HEK293 (cell line): ENCODE data around the gene ASIC4.

Experiments used
- BCL11B ChIP-seq: fragments of 450-650 bp; formaldehyde crosslinking; IDR thresholded peaks from 2 replicates; pipeline ENCODE4 v1.5.1; 2016; ENCODE audit warnings: low read depth, missing biosample characterization, missing genetic modification characterization
- GLI4 ChIP-seq: fragments of 450-650 bp; formaldehyde crosslinking; IDR thresholded peaks from 2 replicates; pipeline ENCODE4 v1.5.1; 2016; ENCODE audit warnings: missing biosample characterization, missing genetic modification characterization
- HOXC10 ChIP-seq: sonication (generic); formaldehyde crosslinking; IDR thresholded peaks from 2 replicates; pipeline ENCODE4 v1.8.1; 2023; ENCODE audit warnings: mild to moderate bottlenecking, missing genetic modification reagents
- OVOL3 ChIP-seq: fragments of 450-650 bp; formaldehyde crosslinking; IDR thresholded peaks from 2 replicates; pipeline ENCODE4 v1.5.1; 2016; ENCODE audit warnings: missing biosample characterization, missing genetic modification characterization
- REPIN1 ChIP-seq: fragments of 450-650 bp; formaldehyde crosslinking; IDR thresholded peaks from 2 replicates; pipeline ENCODE4 v1.5.1; 2017; ENCODE audit warnings: missing biosample characterization, missing genetic modification characterization, low read depth
- SCRT1 ChIP-seq: fragments of 450-650 bp; formaldehyde crosslinking; IDR thresholded peaks from 2 replicates; pipeline ENCODE4 v1.5.1; 2016; ENCODE audit warnings: missing biosample characterization, missing genetic modification characterization, borderline replicate concordance
- SP2 ChIP-seq: fragments of 450-650 bp; formaldehyde crosslinking; IDR thresholded peaks from 2 replicates; pipeline ENCODE4 v1.5.1; 2016; ENCODE audit warnings: missing biosample characterization, missing genetic modification characterization
- SP3 ChIP-seq: fragments of 450-650 bp; formaldehyde crosslinking; IDR thresholded peaks from 2 replicates; pipeline ENCODE4 v1.5.1; 2016; ENCODE audit warnings: missing biosample characterization, missing genetic modification characterization
- ZBTB7A ChIP-seq: fragments of 450-650 bp; formaldehyde crosslinking; IDR thresholded peaks from 2 replicates; pipeline ENCODE4 v1.5.1; 2016; ENCODE audit warnings: low read depth, missing biosample characterization, missing genetic modification characterization
- ZFP41 ChIP-seq: fragments of 450-650 bp; formaldehyde crosslinking; IDR thresholded peaks from 2 replicates; pipeline ENCODE4 v1.5.1; 2016; ENCODE audit warnings: missing biosample characterization, missing genetic modification characterization, borderline replicate concordance
- ZIC2 ChIP-seq: fragments of 450-650 bp; formaldehyde crosslinking; IDR thresholded peaks from 2 replicates; pipeline ENCODE4 v1.5.1; 2016; ENCODE audit warnings: missing biosample characterization, missing genetic modification characterization
- ZNF121 ChIP-seq: fragments of 450-650 bp; formaldehyde crosslinking; IDR thresholded peaks from 2 replicates; pipeline ENCODE4 v1.5.1; 2016; ENCODE audit warnings: missing biosample characterization, missing genetic modification characterization
- ZNF175 ChIP-seq: fragments of 450-650 bp; formaldehyde crosslinking; IDR thresholded peaks from 2 replicates; pipeline ENCODE4 v1.5.1; 2016; ENCODE audit warnings: missing biosample characterization, missing genetic modification characterization
- ZNF19 ChIP-seq: fragments of 450-650 bp; formaldehyde crosslinking; IDR thresholded peaks from 2 replicates; pipeline ENCODE4; 2016; ENCODE audit warnings: missing biosample characterization, missing genetic modification characterization, low read depth
- ZNF274 ChIP-seq, 2 experiments: fragments of 200-500 bp in 1 of 2; fragments of 450-650 bp in 1 of 2; sonication (Bioruptor generic) in 1 of 2; formaldehyde crosslinking in 1 of 2; IDR thresholded peaks; 2 replicates each; pipeline versions ENCODE4 v1.5.1 to v1.6.1; 2014 to 2016; ENCODE audit warnings: borderline replicate concordance in 1 of 2, inconsistent platforms in 1 of 2, low read length in 1 of 2, missing biosample characterization in 1 of 2, missing genetic modification characterization in 1 of 2
- ZNF324 ChIP-seq: fragments of 450-650 bp; formaldehyde crosslinking; IDR thresholded peaks from 2 replicates; pipeline ENCODE4 v1.5.1; 2016; ENCODE audit warnings: missing biosample characterization, missing genetic modification characterization
- ZNF366 ChIP-seq: fragments of 450-650 bp; formaldehyde crosslinking; conservative IDR thresholded peaks from 2 replicates; pipeline ENCODE4 v1.5.1; 2016; ENCODE audit warnings: missing biosample characterization, missing genetic modification characterization
- ZNF548 ChIP-seq: fragments of 450-650 bp; formaldehyde crosslinking; IDR thresholded peaks from 2 replicates; pipeline ENCODE4 v1.5.1; 2016; ENCODE audit warnings: missing biosample characterization, missing genetic modification characterization
- ZNF555 ChIP-seq: fragments of 450-650 bp; formaldehyde crosslinking; conservative IDR thresholded peaks from 2 replicates; pipeline ENCODE4 v1.5.1; 2017; ENCODE audit warnings: missing biosample characterization, mild to moderate bottlenecking, missing genetic modification characterization, inconsistent platforms
- ZNF558 ChIP-seq: fragments of 450-650 bp; formaldehyde crosslinking; IDR thresholded peaks from 2 replicates; pipeline ENCODE4 v1.5.1; 2016; ENCODE audit warnings: missing biosample characterization, missing genetic modification characterization
- ZNF830 ChIP-seq: fragments of 450-650 bp; IDR thresholded peaks from 2 replicates; pipeline ENCODE4 v1.5.0; 2018; ENCODE audit warnings: missing biosample characterization, missing genetic modification characterization, low read depth, mild to moderate bottlenecking, moderate library complexity
- ZSCAN23 ChIP-seq: fragments of 450-650 bp; formaldehyde crosslinking; IDR thresholded peaks from 2 replicates; pipeline ENCODE4 v1.5.1; 2016; ENCODE audit warnings: missing biosample characterization, missing genetic modification characterization
- TF ChIP-seq, protein P1 (sequence below): fragments of 450-650 bp; formaldehyde crosslinking; IDR thresholded peaks from 2 replicates; pipeline ENCODE4 v1.5.1; 2017; ENCODE audit warnings: missing biosample characterization, missing genetic modification characterization
- TF ChIP-seq, protein P2 (sequence below): fragments of 450-650 bp; formaldehyde crosslinking; IDR thresholded peaks from 2 replicates; pipeline ENCODE4; 2016; ENCODE audit warnings: missing biosample characterization, missing genetic modification characterization
- TF ChIP-seq, protein P3 (sequence below): fragments of 450-650 bp; formaldehyde crosslinking; IDR thresholded peaks from 2 replicates; pipeline ENCODE4 v1.5.1; 2016; ENCODE audit warnings: missing biosample characterization, missing genetic modification characterization, borderline replicate concordance
- TF ChIP-seq, protein P4 (sequence below): fragments of 450-650 bp; formaldehyde crosslinking; IDR thresholded peaks from 2 replicates; pipeline ENCODE4 v1.5.1; 2016; ENCODE audit warnings: missing biosample characterization, missing genetic modification characterization
- TF ChIP-seq, protein P5 (sequence below): fragments of 450-650 bp; formaldehyde crosslinking; IDR thresholded peaks from 2 replicates; pipeline ENCODE4 v1.5.1; 2017; ENCODE audit warnings: missing biosample characterization, mild to moderate bottlenecking, missing genetic modification characterization, moderate library complexity

Gene ASIC4

DNA sequence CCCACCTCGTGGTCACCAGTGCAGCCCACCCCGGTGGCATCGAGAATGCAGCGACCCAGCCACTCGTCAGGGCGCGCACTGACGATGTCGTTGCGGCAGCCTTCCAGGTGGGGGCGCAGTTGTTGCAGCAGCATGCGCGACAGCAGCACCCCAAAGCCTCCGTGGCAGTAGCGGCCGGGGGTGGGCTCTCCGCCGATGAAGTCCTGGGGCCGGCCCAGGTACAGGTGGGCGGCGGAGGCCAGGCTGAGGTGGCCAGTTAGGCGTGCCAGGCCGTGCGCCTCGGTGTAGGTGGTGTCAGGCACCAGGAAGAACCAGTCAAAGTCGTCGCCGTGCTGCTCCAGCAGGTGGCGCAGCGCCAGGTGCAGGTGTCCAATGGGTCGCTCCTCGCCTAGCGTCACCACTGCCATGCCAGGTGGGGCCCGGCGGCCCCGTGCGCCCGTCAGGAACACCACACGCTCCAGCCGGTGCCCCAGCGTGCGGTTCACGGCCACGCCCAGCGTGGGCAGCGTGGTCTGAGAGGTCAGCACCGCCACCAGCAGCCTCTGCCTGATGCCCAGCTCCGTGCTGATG lies 27.4 kb downstream of the ASIC4 start (continued):
- TF ChIP-seq OVOL3 (tag by site-specific recombination) (no peak), REPIN1 (tag by site-specific recombination) (no peak), SP3 (tag by site-specific recombination) (peak; percentile 35; the same call in 1 of the 2 replicates), SCRT1 (tag by site-specific recombination) (no peak), BCL11B (tag by site-specific recombination) (peak; percentile 56; the same call in 1 of the 2 replicates), ZSCAN23 (tag by site-specific recombination) (no peak), ZIC2 (tag by site-specific recombination) (0 out of 2 replicates have a peak, but pooled peaks have one; percentile 25), ZNF366 (tag by site-specific recombination) (no peak), ZNF121 (tag by site-specific recombination) (no peak), ZNF548 (tag by site-specific recombination) (no peak), ZBTB7A (peak; percentile 73), ZNF324 (tag by site-specific recombination) (peak; percentile 80), ZNF558 (tag by site-specific recombination) (no peak), SP2 (tag by site-specific recombination) (peak; percentile 63), ZNF830 (tag by site-specific recombination) (no peak), ZNF274 (IDR thresholded peaks at IDR 0.05; ENCODE audit: low read length) (no peak), ZNF274 (tag by site-specific recombination; IDR thresholded peaks at IDR 0.05; ENCODE audit: borderline replicate concordance) (no peak), HOXC10 (CRISPR knock-in tag) (no peak), ZFP41 (tag by site-specific recombination) (no peak), ZNF175 (no peak), ZNF19 (tag by site-specific recombination) (no peak), ZNF555 (tag by site-specific recombination) (no peak), GLI4 (no peak)
- TF ChIP-seq, protein P1, sequence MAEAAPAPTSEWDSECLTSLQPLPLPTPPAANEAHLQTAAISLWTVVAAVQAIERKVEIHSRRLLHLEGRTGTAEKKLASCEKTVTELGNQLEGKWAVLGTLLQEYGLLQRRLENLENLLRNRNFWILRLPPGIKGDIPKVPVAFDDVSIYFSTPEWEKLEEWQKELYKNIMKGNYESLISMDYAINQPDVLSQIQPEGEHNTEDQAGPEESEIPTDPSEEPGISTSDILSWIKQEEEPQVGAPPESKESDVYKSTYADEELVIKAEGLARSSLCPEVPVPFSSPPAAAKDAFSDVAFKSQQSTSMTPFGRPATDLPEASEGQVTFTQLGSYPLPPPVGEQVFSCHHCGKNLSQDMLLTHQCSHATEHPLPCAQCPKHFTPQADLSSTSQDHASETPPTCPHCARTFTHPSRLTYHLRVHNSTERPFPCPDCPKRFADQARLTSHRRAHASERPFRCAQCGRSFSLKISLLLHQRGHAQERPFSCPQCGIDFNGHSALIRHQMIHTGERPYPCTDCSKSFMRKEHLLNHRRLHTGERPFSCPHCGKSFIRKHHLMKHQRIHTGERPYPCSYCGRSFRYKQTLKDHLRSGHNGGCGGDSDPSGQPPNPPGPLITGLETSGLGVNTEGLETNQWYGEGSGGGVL (tag by site-specific recombination): no peak
- TF ChIP-seq, protein P2, sequence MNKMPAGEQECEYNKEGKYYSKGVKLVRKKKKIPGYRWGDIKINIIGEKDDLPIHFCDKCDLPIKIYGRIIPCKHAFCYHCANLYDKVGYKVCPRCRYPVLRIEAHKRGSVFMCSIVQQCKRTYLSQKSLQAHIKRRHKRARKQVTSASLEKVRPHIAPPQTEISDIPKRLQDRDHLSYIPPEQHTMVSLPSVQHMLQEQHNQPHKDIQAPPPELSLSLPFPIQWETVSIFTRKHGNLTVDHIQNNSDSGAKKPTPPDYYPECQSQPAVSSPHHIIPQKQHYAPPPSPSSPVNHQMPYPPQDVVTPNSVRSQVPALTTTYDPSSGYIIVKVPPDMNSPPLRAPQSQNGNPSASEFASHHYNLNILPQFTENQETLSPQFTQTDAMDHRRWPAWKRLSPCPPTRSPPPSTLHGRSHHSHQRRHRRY (tag by site-specific recombination): no peak
- TF ChIP-seq, protein P3, sequence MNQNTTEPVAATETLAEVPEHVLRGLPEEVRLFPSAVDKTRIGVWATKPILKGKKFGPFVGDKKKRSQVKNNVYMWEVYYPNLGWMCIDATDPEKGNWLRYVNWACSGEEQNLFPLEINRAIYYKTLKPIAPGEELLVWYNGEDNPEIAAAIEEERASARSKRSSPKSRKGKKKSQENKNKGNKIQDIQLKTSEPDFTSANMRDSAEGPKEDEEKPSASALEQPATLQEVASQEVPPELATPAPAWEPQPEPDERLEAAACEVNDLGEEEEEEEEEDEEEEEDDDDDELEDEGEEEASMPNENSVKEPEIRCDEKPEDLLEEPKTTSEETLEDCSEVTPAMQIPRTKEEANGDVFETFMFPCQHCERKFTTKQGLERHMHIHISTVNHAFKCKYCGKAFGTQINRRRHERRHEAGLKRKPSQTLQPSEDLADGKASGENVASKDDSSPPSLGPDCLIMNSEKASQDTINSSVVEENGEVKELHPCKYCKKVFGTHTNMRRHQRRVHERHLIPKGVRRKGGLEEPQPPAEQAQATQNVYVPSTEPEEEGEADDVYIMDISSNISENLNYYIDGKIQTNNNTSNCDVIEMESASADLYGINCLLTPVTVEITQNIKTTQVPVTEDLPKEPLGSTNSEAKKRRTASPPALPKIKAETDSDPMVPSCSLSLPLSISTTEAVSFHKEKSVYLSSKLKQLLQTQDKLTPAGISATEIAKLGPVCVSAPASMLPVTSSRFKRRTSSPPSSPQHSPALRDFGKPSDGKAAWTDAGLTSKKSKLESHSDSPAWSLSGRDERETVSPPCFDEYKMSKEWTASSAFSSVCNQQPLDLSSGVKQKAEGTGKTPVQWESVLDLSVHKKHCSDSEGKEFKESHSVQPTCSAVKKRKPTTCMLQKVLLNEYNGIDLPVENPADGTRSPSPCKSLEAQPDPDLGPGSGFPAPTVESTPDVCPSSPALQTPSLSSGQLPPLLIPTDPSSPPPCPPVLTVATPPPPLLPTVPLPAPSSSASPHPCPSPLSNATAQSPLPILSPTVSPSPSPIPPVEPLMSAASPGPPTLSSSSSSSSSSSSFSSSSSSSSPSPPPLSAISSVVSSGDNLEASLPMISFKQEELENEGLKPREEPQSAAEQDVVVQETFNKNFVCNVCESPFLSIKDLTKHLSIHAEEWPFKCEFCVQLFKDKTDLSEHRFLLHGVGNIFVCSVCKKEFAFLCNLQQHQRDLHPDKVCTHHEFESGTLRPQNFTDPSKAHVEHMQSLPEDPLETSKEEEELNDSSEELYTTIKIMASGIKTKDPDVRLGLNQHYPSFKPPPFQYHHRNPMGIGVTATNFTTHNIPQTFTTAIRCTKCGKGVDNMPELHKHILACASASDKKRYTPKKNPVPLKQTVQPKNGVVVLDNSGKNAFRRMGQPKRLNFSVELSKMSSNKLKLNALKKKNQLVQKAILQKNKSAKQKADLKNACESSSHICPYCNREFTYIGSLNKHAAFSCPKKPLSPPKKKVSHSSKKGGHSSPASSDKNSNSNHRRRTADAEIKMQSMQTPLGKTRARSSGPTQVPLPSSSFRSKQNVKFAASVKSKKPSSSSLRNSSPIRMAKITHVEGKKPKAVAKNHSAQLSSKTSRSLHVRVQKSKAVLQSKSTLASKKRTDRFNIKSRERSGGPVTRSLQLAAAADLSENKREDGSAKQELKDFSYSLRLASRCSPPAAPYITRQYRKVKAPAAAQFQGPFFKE (tag by site-specific recombination): peak; percentile 70; the same call in 1 of the 2 replicates
- TF ChIP-seq, protein P4, sequence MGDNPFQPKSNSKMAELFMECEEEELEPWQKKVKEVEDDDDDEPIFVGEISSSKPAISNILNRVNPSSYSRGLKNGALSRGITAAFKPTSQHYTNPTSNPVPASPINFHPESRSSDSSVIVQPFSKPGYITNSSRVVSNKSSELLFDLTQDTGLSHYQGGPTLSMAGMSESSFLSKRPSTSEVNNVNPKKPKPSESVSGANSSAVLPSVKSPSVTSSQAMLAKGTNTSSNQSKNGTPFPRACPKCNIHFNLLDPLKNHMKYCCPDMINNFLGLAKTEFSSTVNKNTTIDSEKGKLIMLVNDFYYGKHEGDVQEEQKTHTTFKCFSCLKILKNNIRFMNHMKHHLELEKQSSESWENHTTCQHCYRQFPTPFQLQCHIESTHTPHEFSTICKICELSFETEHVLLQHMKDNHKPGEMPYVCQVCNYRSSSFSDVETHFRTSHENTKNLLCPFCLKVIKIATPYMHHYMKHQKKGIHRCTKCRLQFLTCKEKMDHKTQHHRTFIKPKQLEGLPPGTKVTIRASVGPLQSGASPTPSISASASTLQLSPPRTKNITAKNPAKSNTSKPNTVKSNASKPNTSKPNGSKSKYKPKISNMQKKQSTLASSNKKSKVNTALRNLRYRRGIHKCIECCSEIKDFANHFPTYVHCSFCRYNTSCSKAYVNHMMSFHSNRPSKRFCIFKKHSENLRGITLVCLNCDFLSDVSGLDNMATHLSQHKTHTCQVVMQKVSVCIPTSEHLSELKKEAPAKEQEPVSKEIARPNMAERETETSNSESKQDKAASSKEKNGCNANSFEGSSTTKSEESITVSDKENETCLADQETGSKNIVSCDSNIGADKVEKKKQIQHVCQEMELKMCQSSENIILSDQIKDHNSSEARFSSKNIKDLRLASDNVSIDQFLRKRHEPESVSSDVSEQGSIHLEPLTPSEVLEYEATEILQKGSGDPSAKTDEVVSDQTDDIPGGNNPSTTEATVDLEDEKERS (tag by site-specific recombination): no peak
- TF ChIP-seq, protein P5, sequence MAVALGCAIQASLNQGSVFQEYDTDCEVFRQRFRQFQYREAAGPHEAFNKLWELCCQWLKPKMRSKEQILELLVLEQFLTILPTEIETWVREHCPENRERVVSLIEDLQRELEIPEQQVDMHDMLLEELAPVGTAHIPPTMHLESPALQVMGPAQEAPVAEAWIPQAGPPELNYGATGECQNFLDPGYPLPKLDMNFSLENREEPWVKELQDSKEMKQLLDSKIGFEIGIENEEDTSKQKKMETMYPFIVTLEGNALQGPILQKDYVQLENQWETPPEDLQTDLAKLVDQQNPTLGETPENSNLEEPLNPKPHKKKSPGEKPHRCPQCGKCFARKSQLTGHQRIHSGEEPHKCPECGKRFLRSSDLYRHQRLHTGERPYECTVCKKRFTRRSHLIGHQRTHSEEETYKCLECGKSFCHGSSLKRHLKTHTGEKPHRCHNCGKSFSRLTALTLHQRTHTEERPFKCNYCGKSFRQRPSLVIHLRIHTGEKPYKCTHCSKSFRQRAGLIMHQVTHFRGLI (tag by site-specific recombination): no peak
